Measurements from ENCODE around the gene OVAAL. TPM values are rescaled to one million over a fixed set of nuclear protein-coding genes. Genes with fewer than 3 reads are reported as not detected.

Gene OVAAL
- total and polyA plus RNA-seq, 2 of the 4 experiments (the other 2 are of a cell fraction) = not detected

DNA sequence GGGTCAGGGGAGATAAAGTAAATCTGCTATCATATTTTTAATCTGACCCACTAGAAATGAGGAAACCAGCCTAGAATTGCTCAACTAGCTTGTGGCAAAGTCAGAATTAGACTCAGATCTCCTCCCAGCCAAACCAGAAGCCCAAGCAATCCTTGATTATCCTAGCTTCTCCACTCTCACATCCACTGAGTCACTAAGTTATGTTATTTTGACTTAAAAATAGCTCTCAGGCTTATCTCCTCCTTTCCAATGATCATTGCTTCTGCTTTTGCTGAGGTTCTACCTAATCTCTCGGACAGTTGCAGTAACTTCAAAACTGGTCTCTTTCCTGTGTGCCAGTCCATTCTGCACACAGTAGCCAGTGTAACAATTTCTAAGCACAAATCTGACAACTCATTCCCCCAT lies 22.9 kb downstream of the OVAAL start:
- Histone ChIP-seq H4K5ac (ENCODE audit: low read depth, low read length) (no peak overlapping the region; the same call in 1 of the 2 replicates), H2BK5ac (ENCODE audit: low read depth, low read length, poor library complexity, severe bottlenecking) (peak overlapping the region; percentile 57), H3K14ac (replicated peaks; ENCODE audit: low read depth, low read length) (no peak overlapping the region), H3K9me1 (ENCODE audit: insufficient read depth, low read length) (0 out of 2 replicates have a peak, but pooled peaks cover 9% of the 10 kb centered on the region), H3K4ac (ENCODE audit: low read depth, low read length) (no peak overlapping the region), H3K4me3 (ENCODE audit: insufficient read depth, low read depth, low read length) (no peak overlapping the region), H2AK9ac (replicated peaks; ENCODE audit: low read depth, low read length, poor library complexity) (no peak overlapping the region), H4K20me1 (ENCODE audit: insufficient read depth, low read length) (no peaks in the 10 kb centered on the region), H2BK120ac (ENCODE audit: low read depth, low read length) (no peak overlapping the region), H3K36me3 (ENCODE audit: control insufficient read depth, insufficient read depth, low read length) (no peaks in the 10 kb centered on the region), H2BK20ac (ENCODE audit: low read depth, low read length) (peak overlapping the region; percentile 22; the same call in 1 of the 2 replicates), H3K23ac (ENCODE audit: low read depth, low read length) (no peak overlapping the region), H3K56ac (ENCODE audit: extremely low read depth, insufficient read depth, low read length) (no peak overlapping the region), H3K79me1 (ENCODE audit: low read depth in 1 of 2, low read length in 2 of 2) (peaks cover 0 to 3% of the 10 kb centered on the region in 2 experiments; a peak in 1 of 4 replicates), H4K91ac (ENCODE audit: insufficient read depth, low read depth, low read length) (no peak overlapping the region), H2BK15ac (ENCODE audit: low read depth, low read length) (no peak overlapping the region), H3K27ac (ENCODE audit: insufficient read depth, low read length) (no peak overlapping the region), H3K4me1 (ENCODE audit: control insufficient read depth, insufficient read depth, low read length) (peaks cover 18% of the 10 kb centered on the region), H3K9me3 (ENCODE audit: control insufficient read depth, insufficient read depth, low read length) (no peaks in the 10 kb centered on the region), H2AK5ac (ENCODE audit: low read depth, low read length) (no peak overlapping the region), H3K27me3 (ENCODE audit: control insufficient read depth, insufficient read depth, low read length) (no peaks in the 10 kb centered on the region), H2AFZ (replicated peaks; ENCODE audit: low read length, poor library complexity) (no peak overlapping the region), H4K8ac (ENCODE audit: low read depth in 2 of 2, low read length in 2 of 2) (no peak overlapping the region; a peak in 1 of 4 replicates), H3K18ac (ENCODE audit: low read depth, low read length) (peak overlapping the region; percentile 16; the same call in 1 of the 2 replicates), H3K4me2 (ENCODE audit: low read depth, low read length) (peak overlapping the region; percentile 38; the same call in 1 of the 2 replicates), H3K9ac (ENCODE audit: low read depth, low read length) (no peak overlapping the region)
- in situ Hi-C loops (cut with MboI; ENCODE audit: low sequenced_read_pairs) (no loop called here), dilution Hi-C loops (cut with HindIII; ENCODE audit: low sequenced_read_pairs, unreplicated experiment) (no loop called here), intact Hi-C loops (cut with micrococcal nuclease) (no loop called here)
- no CpG with 5 or more reads among the region's 1 CpG for WGBS, 2 experiments (ENCODE audit: extremely low coverage in 2 of 2, insufficient read length in 1 of 2)
- DNase-seq (peak; percentile 82), ATAC-seq (ENCODE audit: low read depth) (peak; percentile 61)
- BruUV-seq (replicated peaks) = no TSS peak
- TF ChIP-seq CHD1 (IDR thresholded peaks at IDR 0.05; ENCODE audit: low read depth, low read length) (no peak), CEBPB (IDR thresholded peaks at IDR 0.05; ENCODE audit: low read depth, low read length) (peak; percentile 85)
- TF ChIP-seq, protein P1, sequence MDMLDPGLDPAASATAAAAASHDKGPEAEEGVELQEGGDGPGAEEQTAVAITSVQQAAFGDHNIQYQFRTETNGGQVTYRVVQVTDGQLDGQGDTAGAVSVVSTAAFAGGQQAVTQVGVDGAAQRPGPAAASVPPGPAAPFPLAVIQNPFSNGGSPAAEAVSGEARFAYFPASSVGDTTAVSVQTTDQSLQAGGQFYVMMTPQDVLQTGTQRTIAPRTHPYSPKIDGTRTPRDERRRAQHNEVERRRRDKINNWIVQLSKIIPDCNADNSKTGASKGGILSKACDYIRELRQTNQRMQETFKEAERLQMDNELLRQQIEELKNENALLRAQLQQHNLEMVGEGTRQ (IDR thresholded peaks at IDR 0.05; ENCODE audit: low read depth, low read length) = no peak
- POLR2A ChIA-PET (ENCODE audit: unreplicated experiment) = no interaction called here
- CTCF ChIA-PET = interaction anchor here (0.7 kb wide), 1 partner anchor 65 kb away, joined by 3 read pairs; no protein-coding TSS in a partner anchor

All from IMR-90 (cell line).